ENCODE measurements around the gene VPS13C.

Gene VPS13C, protein sequence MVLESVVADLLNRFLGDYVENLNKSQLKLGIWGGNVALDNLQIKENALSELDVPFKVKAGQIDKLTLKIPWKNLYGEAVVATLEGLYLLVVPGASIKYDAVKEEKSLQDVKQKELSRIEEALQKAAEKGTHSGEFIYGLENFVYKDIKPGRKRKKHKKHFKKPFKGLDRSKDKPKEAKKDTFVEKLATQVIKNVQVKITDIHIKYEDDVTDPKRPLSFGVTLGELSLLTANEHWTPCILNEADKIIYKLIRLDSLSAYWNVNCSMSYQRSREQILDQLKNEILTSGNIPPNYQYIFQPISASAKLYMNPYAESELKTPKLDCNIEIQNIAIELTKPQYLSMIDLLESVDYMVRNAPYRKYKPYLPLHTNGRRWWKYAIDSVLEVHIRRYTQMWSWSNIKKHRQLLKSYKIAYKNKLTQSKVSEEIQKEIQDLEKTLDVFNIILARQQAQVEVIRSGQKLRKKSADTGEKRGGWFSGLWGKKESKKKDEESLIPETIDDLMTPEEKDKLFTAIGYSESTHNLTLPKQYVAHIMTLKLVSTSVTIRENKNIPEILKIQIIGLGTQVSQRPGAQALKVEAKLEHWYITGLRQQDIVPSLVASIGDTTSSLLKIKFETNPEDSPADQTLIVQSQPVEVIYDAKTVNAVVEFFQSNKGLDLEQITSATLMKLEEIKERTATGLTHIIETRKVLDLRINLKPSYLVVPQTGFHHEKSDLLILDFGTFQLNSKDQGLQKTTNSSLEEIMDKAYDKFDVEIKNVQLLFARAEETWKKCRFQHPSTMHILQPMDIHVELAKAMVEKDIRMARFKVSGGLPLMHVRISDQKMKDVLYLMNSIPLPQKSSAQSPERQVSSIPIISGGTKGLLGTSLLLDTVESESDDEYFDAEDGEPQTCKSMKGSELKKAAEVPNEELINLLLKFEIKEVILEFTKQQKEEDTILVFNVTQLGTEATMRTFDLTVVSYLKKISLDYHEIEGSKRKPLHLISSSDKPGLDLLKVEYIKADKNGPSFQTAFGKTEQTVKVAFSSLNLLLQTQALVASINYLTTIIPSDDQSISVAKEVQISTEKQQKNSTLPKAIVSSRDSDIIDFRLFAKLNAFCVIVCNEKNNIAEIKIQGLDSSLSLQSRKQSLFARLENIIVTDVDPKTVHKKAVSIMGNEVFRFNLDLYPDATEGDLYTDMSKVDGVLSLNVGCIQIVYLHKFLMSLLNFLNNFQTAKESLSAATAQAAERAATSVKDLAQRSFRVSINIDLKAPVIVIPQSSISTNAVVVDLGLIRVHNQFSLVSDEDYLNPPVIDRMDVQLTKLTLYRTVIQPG (N-terminal part only)

GRCh38 chr15:62060113-62060895 lies at the start of gene VPS13C:
Gene VPS13C (minus strand): TSS chr15:62060447. CDS start chr15:62060374, 73 bp downstream.
- no peak for FAIRE-seq

DNA sequence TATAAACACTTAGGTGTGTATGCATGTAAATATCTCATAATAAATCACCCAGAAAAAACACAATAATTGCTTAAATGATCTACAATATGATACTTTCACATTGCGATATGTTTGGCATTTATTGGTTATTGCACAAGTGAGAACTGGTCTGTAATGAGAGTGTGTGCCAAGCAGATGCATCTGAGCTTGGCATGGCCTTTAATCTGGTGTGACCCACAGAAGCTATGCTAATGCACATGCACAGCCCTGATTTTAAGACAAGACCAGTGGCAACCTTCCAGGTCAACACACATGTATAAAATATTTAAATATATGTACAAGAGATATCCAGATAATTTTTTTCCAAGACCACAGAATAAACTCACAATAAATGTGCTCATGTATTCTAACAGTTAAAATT lies 49.2 kb upstream of the VPS13C start:
- FAIRE-seq, result no peak

GRCh38 chr15:62108411-62108810 lies 48.2 kb upstream of the VPS13C start:
- no peak for FAIRE-seq

DNA sequence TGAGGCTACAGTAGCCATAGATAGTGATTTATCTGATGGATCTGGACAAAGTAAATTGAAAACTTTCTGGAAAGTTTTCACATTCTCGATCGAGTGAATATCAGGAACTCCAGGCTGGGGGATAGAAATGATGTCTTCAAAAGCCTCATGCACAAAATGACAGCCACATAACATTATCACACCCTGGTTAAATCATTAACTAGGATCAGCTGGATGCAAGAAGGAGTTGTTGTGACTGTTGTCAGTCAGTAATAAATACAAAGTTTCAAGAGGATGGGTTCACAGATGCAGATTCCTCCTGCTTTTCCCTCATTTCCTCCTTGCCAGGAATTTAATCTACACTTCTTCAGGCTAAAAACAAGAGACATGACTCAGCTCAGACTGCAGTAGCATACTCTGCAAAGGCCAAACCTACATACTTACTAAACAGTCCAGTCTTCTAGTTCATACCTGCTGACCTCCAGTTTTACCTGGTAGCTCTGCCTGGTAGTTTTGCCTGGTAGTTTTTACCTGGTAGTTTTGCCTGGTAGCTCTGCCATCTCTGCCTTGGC lies 47.4 kb upstream of the VPS13C start:
- no peak for FAIRE-seq

DNA sequence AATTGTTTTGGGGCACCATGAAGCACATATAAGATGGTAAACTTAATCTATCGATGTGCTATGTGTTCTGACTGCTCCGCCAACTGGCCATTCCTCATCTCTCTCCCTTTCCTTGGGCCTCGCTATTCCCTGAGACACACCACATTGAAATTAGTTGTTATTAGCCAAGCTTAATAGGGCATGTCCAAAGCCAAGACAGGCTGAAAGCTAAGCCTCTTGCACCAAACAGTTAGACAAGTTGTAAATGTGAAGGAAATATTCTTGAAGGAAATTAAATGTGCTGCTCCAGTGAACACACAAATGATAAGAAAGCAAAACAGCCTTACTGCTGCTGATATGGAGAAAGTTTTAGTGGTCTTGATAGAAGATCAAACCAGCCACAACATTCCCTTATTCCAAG lies 45.8 kb upstream of the VPS13C start:
- no peak for FAIRE-seq

GRCh38 chr15:62105266-62105665 lies 45.0 kb upstream of the VPS13C start:
- no peak for FAIRE-seq

DNA sequence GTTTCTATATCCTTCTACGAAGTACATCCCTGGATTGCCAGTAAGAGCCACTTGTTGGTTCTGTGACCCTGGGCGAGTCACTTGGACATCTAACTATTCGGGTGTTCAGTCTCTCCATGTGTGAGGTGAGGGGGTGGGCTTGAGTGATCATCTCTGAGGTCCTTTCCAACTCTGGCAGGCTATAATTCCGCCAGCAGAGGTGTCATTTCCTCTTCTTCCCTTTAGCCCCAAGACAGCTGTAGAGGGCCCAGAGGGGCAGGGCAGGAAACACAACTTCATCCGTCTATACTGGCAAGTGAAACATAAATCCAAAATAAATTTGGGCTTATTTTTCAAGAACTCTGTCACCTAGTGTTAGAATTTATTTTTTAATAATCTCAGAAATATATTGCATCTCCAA lies 44.6 kb upstream of the VPS13C start:
- no peak for FAIRE-seq

DNA sequence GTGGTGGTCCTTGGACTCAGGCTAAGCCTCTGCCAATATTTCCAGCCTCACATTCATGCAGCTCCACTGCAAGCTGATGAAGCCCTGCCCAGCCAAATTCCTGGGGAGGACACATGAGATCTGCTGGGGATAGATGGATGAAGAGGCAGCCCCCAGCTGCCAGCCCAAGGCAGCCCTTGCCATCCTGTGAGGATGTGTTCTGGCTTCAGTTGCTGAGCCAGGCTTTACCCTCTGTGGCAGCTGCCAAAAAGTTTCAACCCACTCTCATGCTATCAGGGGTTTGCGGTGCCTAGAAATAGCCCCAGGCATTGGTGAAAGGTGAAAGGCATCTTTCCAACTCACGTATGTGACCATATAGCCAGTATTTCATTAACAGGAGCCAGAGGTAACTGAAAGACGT lies 44.2 kb upstream of the VPS13C start:
- no peak for FAIRE-seq

- no peak for FAIRE-seq
These were observed 43.2 kb upstream of the VPS13C start for GRCh38 chr15:62103431-62103830.

- no peak for FAIRE-seq
These were observed 38.9 kb upstream of the VPS13C start for GRCh38 chr15:62099094-62099601.

DNA sequence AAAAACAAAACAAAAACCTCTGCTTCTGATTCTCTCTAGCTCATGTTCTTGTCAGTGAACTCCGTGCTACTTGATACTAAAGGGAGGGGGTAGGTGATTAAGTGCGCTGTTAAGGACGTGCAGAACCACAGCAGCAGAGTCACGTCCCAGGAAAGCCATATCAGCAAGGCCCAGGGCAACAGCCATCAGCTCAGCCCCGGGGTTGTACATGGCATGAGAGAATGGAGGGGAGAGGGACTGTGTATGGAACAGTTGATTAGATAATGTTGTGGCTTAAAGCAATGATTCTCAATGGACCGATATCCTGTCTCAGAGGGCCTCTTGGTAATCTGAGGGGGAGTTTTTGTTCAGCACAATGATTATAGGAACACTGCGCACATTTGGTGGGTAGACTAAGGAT lies 34.1 kb upstream of the VPS13C start:
- no peak for FAIRE-seq

- FAIRE-seq, result no peak
These were observed 33.6 kb upstream of the VPS13C start for GRCh38 chr15:62093809-62094208.

- FAIRE-seq, result no peak
These were observed 30.7 kb upstream of the VPS13C start for GRCh38 chr15:62090988-62091387.

DNA sequence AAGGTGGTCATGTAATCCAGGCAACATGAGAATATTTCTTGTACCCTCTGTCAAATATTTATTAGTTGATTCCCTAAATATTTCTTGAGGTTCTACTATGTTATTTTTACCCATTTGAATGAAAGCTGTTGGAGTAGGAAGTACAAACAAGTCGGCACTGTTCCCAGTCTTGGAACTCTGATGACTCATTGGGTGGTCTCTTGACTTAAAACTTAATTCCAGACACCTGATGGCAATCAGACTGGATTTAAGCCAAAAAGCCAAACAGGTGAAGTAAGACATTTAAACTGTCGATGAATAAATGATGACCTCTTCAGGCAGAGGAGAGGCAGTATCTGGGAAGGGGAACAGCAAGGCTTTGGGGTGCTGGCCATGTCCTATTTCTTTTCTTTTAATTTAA lies 29.4 kb upstream of the VPS13C start:
- FAIRE-seq, result no peak

- no peak for FAIRE-seq
These were observed 28.1 kb upstream of the VPS13C start for GRCh38 chr15:62088353-62088693.

DNA sequence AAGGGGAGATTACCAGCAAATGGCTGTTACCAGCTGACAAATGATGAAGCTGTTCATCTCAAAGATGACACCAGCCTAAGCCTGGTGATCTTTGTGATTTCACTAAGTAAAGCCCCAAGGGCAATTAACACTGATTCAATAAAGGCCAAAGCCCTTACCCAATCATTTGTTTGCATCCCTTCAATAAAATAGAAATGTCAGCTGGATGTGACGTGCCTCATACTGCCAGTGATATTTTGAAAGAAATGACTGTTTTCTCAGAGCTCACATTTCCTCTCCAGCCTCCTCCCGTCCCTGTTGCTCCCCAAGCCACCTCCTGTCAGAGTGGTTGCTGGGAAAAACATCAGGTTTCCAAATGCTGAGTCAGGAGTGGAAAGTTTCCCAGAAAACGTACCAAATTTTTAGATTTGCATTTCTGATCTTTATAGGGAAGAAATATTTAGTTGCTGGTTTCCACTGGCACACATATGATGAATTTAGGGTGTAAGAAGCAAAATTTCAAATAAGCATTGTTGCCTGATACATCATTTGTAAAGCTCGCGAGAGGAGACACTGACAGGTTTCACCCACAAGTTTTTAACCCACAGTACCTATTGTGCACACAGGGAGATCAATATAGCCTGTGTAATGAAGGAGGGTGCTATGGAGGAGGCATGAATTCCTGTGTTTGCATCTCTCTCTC lies 27.6 kb upstream of the VPS13C start:
- FAIRE-seq, result no peak

- no peak for FAIRE-seq
These were observed 25.5 kb upstream of the VPS13C start for GRCh38 chr15:62085740-62086139.

DNA sequence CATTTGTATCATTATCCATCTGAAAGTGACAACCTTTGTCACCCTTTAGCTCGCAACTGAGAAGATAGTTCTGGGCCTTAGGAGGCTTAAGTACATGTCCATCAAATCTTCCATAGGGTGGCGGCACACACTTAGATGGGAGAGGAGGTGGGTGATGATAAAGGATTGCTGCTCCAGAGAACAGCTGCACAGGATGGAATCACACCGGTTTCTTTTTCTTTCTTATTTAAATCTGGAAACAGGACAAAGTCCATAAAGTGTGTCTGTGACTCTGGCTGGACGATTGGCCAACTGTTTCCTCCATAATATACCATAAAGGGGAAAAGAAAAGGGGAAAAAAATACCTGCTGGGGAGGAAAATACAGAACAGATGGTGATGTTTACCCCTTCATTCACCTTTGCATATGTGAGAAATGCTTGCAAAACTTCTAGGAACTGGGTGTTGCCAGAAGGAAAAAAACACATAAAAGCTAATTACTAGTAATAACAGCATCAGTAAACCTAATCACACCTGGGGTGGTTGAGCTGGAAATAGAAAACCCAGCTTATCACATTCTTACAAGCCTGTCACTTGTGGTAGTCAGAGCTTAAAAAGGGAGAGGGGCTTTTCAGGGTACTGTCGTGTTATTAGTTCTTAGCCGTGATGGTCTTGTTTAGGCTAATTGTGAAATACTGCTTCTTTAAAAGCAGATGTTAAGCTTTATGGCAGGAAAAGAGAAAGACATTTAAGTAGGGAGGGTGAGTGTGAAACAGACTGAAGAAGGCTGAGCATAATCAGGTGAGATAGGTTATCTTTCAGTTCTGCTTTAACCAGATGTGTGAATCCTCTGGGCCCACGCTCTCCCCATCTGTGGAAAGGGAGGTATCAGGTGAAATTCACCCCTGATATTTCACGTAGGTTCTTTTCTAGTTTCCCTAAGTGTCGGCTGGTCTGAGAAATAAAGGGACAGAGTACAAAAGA lies 23.2 kb upstream of the VPS13C start:
- FAIRE-seq, result no peak

GRCh38 chr15:62079594-62079993 lies 19.3 kb upstream of the VPS13C start:
- FAIRE-seq, result no peak

Data from G401.6 (cell line).